ENCODE measurements around the gene SLC27A6. TPM values are rescaled to one million over a fixed set of nuclear protein-coding genes. Genes with fewer than 3 reads are reported as not detected.
"Not testable (repeated sequence)": the region's sequence is repeated elsewhere in the genome, so short reads cannot be mapped to it uniquely, and the experiment has no call there.

The SLC27A6 gene
- total RNA-seq, 1 experiment from 2014 or later, result 0.16 TPM

GRCh38 chr5:129021744-129022143 is 56.5 kb downstream of the SLC27A6 start:
- no peak overlapping the region for H3K4me3 Mint-ChIP-seq (ENCODE audit: unreplicated experiment)
- no peaks in the 10 kb centered on the region for H3K9me3 Mint-ChIP-seq (ENCODE audit: unreplicated experiment)
- no TSS peak for BruUV-seq (replicated peaks)
- no peaks in the 10 kb centered on the region for H3K4me1 Mint-ChIP-seq (ENCODE audit: insufficient read depth, unreplicated experiment)
- no peaks in the 10 kb centered on the region for H3K36me3 Mint-ChIP-seq (ENCODE audit: insufficient read depth, unreplicated experiment)
- H3K27me3 Mint-ChIP-seq (ENCODE audit: insufficient read depth, unreplicated experiment), result peaks cover 84% of the 10 kb centered on the region
- H3K27ac Mint-ChIP-seq (ENCODE audit: low read depth, unreplicated experiment), result no peak overlapping the region
- DNase-seq (ENCODE audit: unreplicated experiment), result no peak
- intact Hi-C loops (cut with micrococcal nuclease), result no loop called here
- ChIA-PET CTCF (no interaction called here), POLR2A (no interaction called here)
- no peak for TF ChIP-seq CTCF (IDR thresholded peaks at IDR 0.05; ENCODE audit: unreplicated experiment)

GRCh38 chr5:129022599-129022998 is 57.3 kb downstream of the SLC27A6 start:
- intact Hi-C loops (cut with micrococcal nuclease), result no loop called here
- ChIA-PET POLR2A (interaction anchor here (0.8 kb wide), 1 partner anchor 10 kb away, joined by 5 read pairs; no protein-coding TSS in a partner anchor), CTCF (no interaction called here)
- H3K36me3 Mint-ChIP-seq (ENCODE audit: insufficient read depth, unreplicated experiment), result no peaks in the 10 kb centered on the region
- no peak for DNase-seq (ENCODE audit: unreplicated experiment)
- no peaks in the 10 kb centered on the region for H3K9me3 Mint-ChIP-seq (ENCODE audit: unreplicated experiment)
- H3K4me3 Mint-ChIP-seq (ENCODE audit: unreplicated experiment), result no peak overlapping the region
- no peaks in the 10 kb centered on the region for H3K4me1 Mint-ChIP-seq (ENCODE audit: insufficient read depth, unreplicated experiment)
- peaks cover 82% of the 10 kb centered on the region for H3K27me3 Mint-ChIP-seq (ENCODE audit: insufficient read depth, unreplicated experiment)
- no peak for TF ChIP-seq CTCF (IDR thresholded peaks at IDR 0.05; ENCODE audit: unreplicated experiment)
- H3K27ac Mint-ChIP-seq (ENCODE audit: low read depth, unreplicated experiment), result no peak overlapping the region
- no TSS peak for BruUV-seq (replicated peaks)

GRCh38 chr5:129027260-129027659 is 62.0 kb downstream of the SLC27A6 start:
- no peak for TF ChIP-seq CTCF (IDR thresholded peaks at IDR 0.05; ENCODE audit: unreplicated experiment)
- Mint-ChIP-seq H3K4me3 (ENCODE audit: unreplicated experiment) (no peak overlapping the region), H3K27me3 (ENCODE audit: insufficient read depth, unreplicated experiment) (peaks cover 75% of the 10 kb centered on the region), H3K36me3 (ENCODE audit: insufficient read depth, unreplicated experiment) (no peaks in the 10 kb centered on the region), H3K9me3 (ENCODE audit: unreplicated experiment) (no peaks in the 10 kb centered on the region), H3K4me1 (ENCODE audit: insufficient read depth, unreplicated experiment) (no peaks in the 10 kb centered on the region), H3K27ac (ENCODE audit: low read depth, unreplicated experiment) (no peak overlapping the region)
- intact Hi-C loops (cut with micrococcal nuclease), result no loop called here
- DNase-seq (ENCODE audit: unreplicated experiment), result no peak
- ChIA-PET POLR2A (no interaction called here), CTCF (interaction anchor here (0.6 kb wide), 1 partner anchor 50 kb away, joined by 3 read pairs; no protein-coding TSS in a partner anchor)
- no TSS peak for BruUV-seq (replicated peaks)

GRCh38 chr5:129031886-129032683 is 66.8 kb downstream of the SLC27A6 start:
- POLR2A ChIA-PET, result interaction anchor here (1.0 kb wide), 1 partner anchor 9 kb away, joined by 3 read pairs; no protein-coding TSS in a partner anchor
- Mint-ChIP-seq H3K27me3 (ENCODE audit: insufficient read depth, unreplicated experiment) (peaks cover 54% of the 10 kb centered on the region), H3K4me3 (ENCODE audit: unreplicated experiment) (no peak overlapping the region), H3K36me3 (ENCODE audit: insufficient read depth, unreplicated experiment) (no peaks in the 10 kb centered on the region), H3K27ac (ENCODE audit: low read depth, unreplicated experiment) (no peak overlapping the region), H3K9me3 (ENCODE audit: unreplicated experiment) (no peaks in the 10 kb centered on the region), H3K4me1 (ENCODE audit: insufficient read depth, unreplicated experiment) (no peaks in the 10 kb centered on the region)
- no TSS peak for BruUV-seq (replicated peaks)
- DNase-seq (ENCODE audit: unreplicated experiment), result no peak
- intact Hi-C loops (cut with micrococcal nuclease), result no loop called here
- CTCF ChIA-PET, result interaction anchor here (0.7 kb wide), 1 partner anchor 66 kb away, joined by 3 read pairs; no protein-coding TSS in a partner anchor
- TF ChIP-seq CTCF (IDR thresholded peaks at IDR 0.05; ENCODE audit: unreplicated experiment), result no peak

GRCh38 chr5:129036257-129036656 is 71.0 kb downstream of the SLC27A6 start:
- H3K36me3 Mint-ChIP-seq (ENCODE audit: insufficient read depth, unreplicated experiment); H3K9me3 Mint-ChIP-seq (ENCODE audit: unreplicated experiment); POLR2A ChIA-PET; BruUV-seq (replicated peaks); H3K4me3 Mint-ChIP-seq (ENCODE audit: unreplicated experiment); H3K4me1 Mint-ChIP-seq (ENCODE audit: insufficient read depth, unreplicated experiment); CTCF ChIA-PET; DNase-seq (ENCODE audit: unreplicated experiment); H3K27ac Mint-ChIP-seq (ENCODE audit: low read depth, unreplicated experiment); intact Hi-C loops (cut with micrococcal nuclease): not testable (repeated sequence)
- H3K27me3 Mint-ChIP-seq (ENCODE audit: insufficient read depth, unreplicated experiment), result peaks cover 20% of the 10 kb centered on the region

Data from MCF 10A (cell line).